HG02981 (cell line): ENCODE measurements around the gene CEP44.
"Not testable (repeated sequence)": the region's sequence is repeated elsewhere in the genome, so short reads cannot be mapped to it uniquely, and the experiment has no call there.

ENCODE experiments used
- ATAC-seq: cut with Tn5 transposase; IDR thresholded peaks from one replicate; pipeline ENCODE4 v1.9.1; 2021; ENCODE audit warnings: mild to moderate bottlenecking, moderate library complexity; ENCODE audit not compliant: unreplicated experiment

Gene CEP44

GRCh38 chr4:174380206-174380605 lies 96.5 kb downstream of the CEP44 start:
- ATAC-seq = not testable (repeated sequence)

- ATAC-seq = no peak
Measured at GRCh38 chr4:174380699-174381439, 97.2 kb downstream of the CEP44 start.

- no peak for ATAC-seq
Measured at GRCh38 chr4:174381440-174381800, 97.7 kb downstream of the CEP44 start.
